K562 (cell line): ENCODE results near the gene IKZF3. TPM values are rescaled to one million over a fixed set of nuclear protein-coding genes. Genes with fewer than 3 reads are reported as not detected.

Source experiments
- ATAC-seq: fragments of 200-7000 bp; cut with Tn5 transposase; 3 replicates; pipeline ENCODE4 v1.9.1; 2020; ENCODE audit warnings: moderate library complexity
- BruUV-seq: library from RNA; stranded (reverse); fragments of 400-500 nt; replicated peaks from 2 replicates; lab custom pipeline; 2021; lab: Mats Ljungman, UMichigan
- CTCF ChIA-PET: fragments of 300-600 bp; formaldehyde crosslinking; extraction: SDS; loops from one replicate; lab custom pipeline; 2021; ENCODE audit warnings: low intra/inter-chr PET ratio; lab: Yijun Ruan, JAX
- POLR2A ChIA-PET: fragments of 300-600, 350-650 bp; sonication (Branson Sonifier 250); formaldehyde crosslinking; extraction: SDS; loops from one replicate; lab custom pipeline; 2021; ENCODE audit warnings: antibody characterized with exemption, inconsistent platforms; lab: Yijun Ruan, JAX
- DNase-seq, 4 experiments: peaks; one replicate each; pipeline versions ENCODE4 v3.0.0 to v3.0.0-alpha.2; 2011 to 2018; ENCODE audit warnings: low spot score in 3 of 4, mixed read lengths in 3 of 4; ENCODE audit errors: extremely low read depth in 1 of 4
- FAIRE-seq: peaks from 2 replicates; lab custom pipeline; 2011; peaks lifted over from hg19 to GRCh38; lab: Jason Lieb, UNC
- H2AFZ ChIP-seq: 2 replicates; pipeline ENCODE4 v1.6.0; 2011; ENCODE audit warnings: low read depth, low read length, control low read depth, inconsistent platforms
- H3K27ac ChIP-seq: fragments of 200-600 bp; 3 replicates; pipeline ENCODE4 v1.8.0; 2011; ENCODE audit warnings: low read depth, mild to moderate bottlenecking, control low read depth, inconsistent platforms, low read length, moderate library complexity, mixed read lengths; ENCODE audit errors: extremely low read depth
- H3K27me3 ChIP-seq, 2 experiments: fragments of 300-600 bp in 1 of 2; 2 replicates in 1 of 2; 3 replicates in 1 of 2; pipeline versions ENCODE4 v1.6.0 to v1.8.0; 2011; ENCODE audit warnings: inconsistent platforms in 2 of 2, low read length in 2 of 2, mild to moderate bottlenecking in 1 of 2, mixed read lengths in 1 of 2, moderate library complexity in 1 of 2; ENCODE audit not compliant: control insufficient read depth in 2 of 2, insufficient read depth in 2 of 2
- H3K36me3 ChIP-seq: fragments of 300-600 bp; 3 replicates; pipeline ENCODE4 v1.8.0; 2011; ENCODE audit warnings: mild to moderate bottlenecking, low read length, inconsistent platforms; ENCODE audit not compliant: control insufficient read depth, insufficient read depth
- H3K4me1 ChIP-seq, 2 experiments: fragments of 200-600 bp in 1 of 2; replicated peaks in 1 of 2; 2 replicates in 1 of 2; 3 replicates in 1 of 2; pipeline versions ENCODE4 v1.5.1 to v1.8.0; 2011; ENCODE audit warnings: inconsistent platforms in 2 of 2, low read length in 2 of 2, mild to moderate bottlenecking in 1 of 2, mixed read lengths in 1 of 2, moderate library complexity in 1 of 2; ENCODE audit not compliant: control insufficient read depth in 2 of 2, insufficient read depth in 2 of 2
- H3K4me2 ChIP-seq: 2 replicates; pipeline ENCODE4 v1.6.1; 2011; ENCODE audit warnings: low read length, control low read depth, inconsistent platforms, mixed read lengths; ENCODE audit not compliant: insufficient read depth
- H3K4me3 ChIP-seq: fragments of 200-600 bp; sonication (generic), shearing (Covaris generic); 2 replicates; pipeline ENCODE4 v1.5.1; 2016; ENCODE audit warnings: control low read depth, inconsistent platforms
- H3K79me2 ChIP-seq: fragments of 200-600 bp; 3 replicates; pipeline ENCODE4 v1.8.0; 2011; ENCODE audit warnings: low read length, inconsistent platforms; ENCODE audit not compliant: control insufficient read depth, insufficient read depth
- H3K9ac ChIP-seq, 2 experiments: 2 replicates each; pipeline versions ENCODE4 v1.6.0 to v1.6.1; 2011; ENCODE audit warnings: low read depth in 2 of 2, low read length in 2 of 2, control low read depth in 1 of 2, inconsistent platforms in 1 of 2, mild to moderate bottlenecking in 1 of 2, mixed read lengths in 1 of 2; ENCODE audit not compliant: insufficient read depth in 1 of 2
- H3K9me1 ChIP-seq: one replicate; pipeline ENCODE4 v1.6.0; 2011; ENCODE audit warnings: inconsistent platforms, mild to moderate bottlenecking, low read length, moderate library complexity; ENCODE audit not compliant: control insufficient read depth, insufficient read depth
- H3K9me3 ChIP-seq: replicated peaks from 2 replicates; pipeline ENCODE4 v1.5.1; 2011; ENCODE audit warnings: low read depth, low read length, inconsistent platforms; ENCODE audit not compliant: control insufficient read depth, insufficient read depth
- H4K20me1 ChIP-seq: replicated peaks from 2 replicates; pipeline ENCODE4 v1.6.1; 2011; ENCODE audit warnings: low read length, inconsistent platforms, mixed read lengths; ENCODE audit not compliant: control insufficient read depth, insufficient read depth
- FOXJ3 ChIP-seq: sonication (generic); formaldehyde crosslinking; IDR thresholded peaks from 2 replicates; pipeline ENCODE4 v1.4.0; 2020; ENCODE audit warnings: mild to moderate bottlenecking, missing genetic modification reagents
- HCFC1 ChIP-seq: IDR thresholded peaks from 2 replicates; pipeline ENCODE4 v1.6.1; 2012; ENCODE audit warnings: low read depth, low read length, improper control_type of control experiment
- HLTF ChIP-seq: fragments of 450-650 bp; IDR thresholded peaks from 2 replicates; pipeline ENCODE4 v1.6.1; 2016
- JUND ChIP-seq, 2 experiments: IDR thresholded peaks; 2 replicates in 1 of 2; 3 replicates in 1 of 2; pipeline ENCODE4 v1.6.1; 2011; ENCODE audit warnings: borderline replicate concordance in 2 of 2, low read depth in 2 of 2, low read length in 2 of 2, improper control_type of control experiment in 1 of 2, missing biosample characterization in 1 of 2, missing genetic modification characterization in 1 of 2, missing genetic modification reagents in 1 of 2
- NR2C1 ChIP-seq, 2 experiments: fragments of 450-650 bp; IDR thresholded peaks; 2 replicates each; pipeline ENCODE4 v1.6.1; 2017; ENCODE audit warnings: mild to moderate bottlenecking in 2 of 2, antibody characterized with exemption in 1 of 2, inconsistent platforms in 1 of 2, missing compliant biosample characterization in 1 of 2, missing genetic modification characterization in 1 of 2
- RHOXF2B ChIP-seq: fragments of 250-450 bp; sonication (Bioruptor Pico); conservative IDR thresholded peaks from 2 replicates; pipeline ENCODE4 v1.5.1; 2021
- TRIM28 ChIP-seq: fragments of 450-650 bp; IDR thresholded peaks from 2 replicates; pipeline ENCODE4 v1.6.1; 2017
- ZNF584 ChIP-seq: fragments of 200-800 bp; sonication (Bioruptor generic); IDR thresholded peaks from 2 replicates; pipeline ENCODE4 v1.6.1; 2016; ENCODE audit warnings: low read depth, mild to moderate bottlenecking, missing genetic modification characterization, missing compliant biosample characterization
- WGBS: fragments of 100-300 bp; shearing (Covaris generic); methylation state at CpG from one replicate; pipeline ENCODE4 v1.1.6; 2016; ENCODE audit warnings: low coverage, mixed read lengths; ENCODE audit not compliant: insufficient coverage; ENCODE audit errors: missing lambda C conversion rate; 5-methylcytosine and 5-hydroxymethylcytosine counted together
- in situ Hi-C: fragments of 300-500 bp; cut with MboI; formaldehyde crosslinking; loops from 4 replicates; pipeline ENCODE4 v1.15.0; 2018; ENCODE audit warnings: inconsistent platforms, mixed read lengths
- intact Hi-C: fragments of 100-400 bp; cut with micrococcal nuclease; formaldehyde crosslinking; loops from 2 replicates; pipeline ENCODE4 v1.14.2; 2022
- polyA plus RNA-seq, 8 experiments: library from polyadenylated mRNA; depleted of rRNA in 4 of 8; stranded (reverse) in 5 of 8; unstranded in 3 of 8; fragments of >200 nt; fragmentation: Nextera tagmentation in 2 of 8; fragmentation: Illumina TruSeq in 1 of 8; extraction: Ambion mirVana in 2 of 8; extraction: Trizol in 1 of 8; gene quantifications; 2 replicates each; pipeline versions ENCODE4 v1.2.1 to v1.2.3, GENCODE V29; 2011 to 2014; ENCODE audit warnings: inconsistent platforms in 1 of 8, missing spikeins in 1 of 8
- total RNA-seq, 7 experiments: library from RNA; depleted of rRNA in 6 of 7; stranded (reverse); fragments of >200 nt in 6 of 7; fragmentation: Illumina TruSeq in 2 of 7; extraction: Trizol in 2 of 7; gene quantifications; 2 replicates each; pipeline versions ENCODE4 v1.2.1 to v1.2.3, GENCODE V29; 2011 to 2021; ENCODE audit warnings: low replicate concordance in 1 of 7
- TF ChIP-seq, protein P1 (sequence below), 2 experiments: fragments of 200-800 bp in 1 of 2; sonication (Bioruptor generic) in 1 of 2; sonication (generic) in 1 of 2; formaldehyde crosslinking in 1 of 2; IDR thresholded peaks in 1 of 2; conservative IDR thresholded peaks in 1 of 2; 2 replicates each; pipeline versions ENCODE4 v1.5.0 to v1.6.1; 2016 to 2020; ENCODE audit warnings: missing compliant biosample characterization in 1 of 2, missing genetic modification characterization in 1 of 2, missing genetic modification reagents in 1 of 2
- TF ChIP-seq, protein P2 (sequence below): fragments of 250-450 bp; sonication (Bioruptor Pico); IDR thresholded peaks from 2 replicates; pipeline ENCODE4 v1.8.0; 2022; ENCODE audit warnings: inconsistent platforms, mild to moderate bottlenecking, moderate library complexity, borderline replicate concordance
- TF ChIP-seq, protein P3 (sequence below): fragments of 250-450 bp; sonication (Bioruptor Pico); IDR thresholded peaks from 2 replicates; pipeline ENCODE4 v1.5.0; 2021
- TF ChIP-seq, protein P4 (sequence below): sonication (generic); formaldehyde crosslinking; IDR thresholded peaks from 2 replicates; pipeline ENCODE4 v1.8.0; 2022; ENCODE audit warnings: missing genetic modification reagents, mild to moderate bottlenecking, borderline replicate concordance
- TF ChIP-seq, protein P5 (sequence below): fragments of 250-450 bp; sonication (Bioruptor Pico); IDR thresholded peaks from 2 replicates; pipeline ENCODE4 v1.8.0; 2022; ENCODE audit warnings: inconsistent platforms

IKZF3 gene
- total and polyA plus RNA-seq, 9 of the 15 experiments (the other 6 are each of a cell fraction or from before 2014, with no cell fraction given), result 0.06 to 1.6 (median 0.62) TPM

DNA sequence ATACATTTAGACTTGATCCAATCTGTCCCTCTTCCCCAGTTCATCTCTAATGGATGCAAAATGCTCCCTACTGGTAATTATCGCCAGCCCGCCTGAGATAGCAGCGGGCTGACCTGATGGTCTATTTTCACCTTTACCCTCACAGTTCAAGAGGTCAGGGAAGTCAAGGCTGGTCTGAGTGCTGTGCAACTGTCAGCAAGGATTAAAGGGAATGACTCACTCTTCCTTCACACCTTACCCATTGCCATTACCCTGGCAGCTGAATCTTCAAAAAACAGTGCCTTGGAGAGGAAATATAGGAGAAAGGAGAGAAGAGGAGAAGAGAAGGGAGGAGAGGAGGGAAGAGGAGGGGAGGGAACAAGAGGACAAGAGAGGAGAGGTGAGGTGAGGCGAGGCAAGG is 90.1 kb downstream of the IKZF3 start:
- no peaks in the 10 kb centered on the region for H3K9me3 ChIP-seq
- no peak overlapping the region for H3K4me3 ChIP-seq
- no peaks in the 10 kb centered on the region for H3K79me2 ChIP-seq
- in situ Hi-C loops, result no loop called here
- H3K9ac ChIP-seq, result no peak overlapping the region
- no peaks in the 10 kb centered on the region for H3K9me1 ChIP-seq
- no peak for FAIRE-seq
- ChIA-PET CTCF (no interaction called here), POLR2A (interaction anchor here (0.6 to 1.6 kb wide), 2 partner anchors 99 to 392 kb away, joined by 3 to 4 read pairs; no protein-coding TSS in a partner anchor)
- H3K36me3 ChIP-seq, result no peaks in the 10 kb centered on the region
- no peak overlapping the region for H2AFZ ChIP-seq
- peak in 1 of 4 experiments; percentile 41 for DNase-seq
- H3K27me3 ChIP-seq, result peaks cover 20 to 29% of the 10 kb centered on the region in 2 experiments
- no peak overlapping the region for H3K4me2 ChIP-seq
- BruUV-seq, result no TSS peak
- intact Hi-C loops, result no loop called here
- no peaks in the 10 kb centered on the region for H4K20me1 ChIP-seq
- H3K4me1 ChIP-seq, result no peaks in the 10 kb centered on the region
- H3K27ac ChIP-seq, result no peak overlapping the region
- 3% methylated on average over 4 of the region's 4 CpGs for WGBS
- no peak for ATAC-seq
- TF ChIP-seq, protein P1, sequence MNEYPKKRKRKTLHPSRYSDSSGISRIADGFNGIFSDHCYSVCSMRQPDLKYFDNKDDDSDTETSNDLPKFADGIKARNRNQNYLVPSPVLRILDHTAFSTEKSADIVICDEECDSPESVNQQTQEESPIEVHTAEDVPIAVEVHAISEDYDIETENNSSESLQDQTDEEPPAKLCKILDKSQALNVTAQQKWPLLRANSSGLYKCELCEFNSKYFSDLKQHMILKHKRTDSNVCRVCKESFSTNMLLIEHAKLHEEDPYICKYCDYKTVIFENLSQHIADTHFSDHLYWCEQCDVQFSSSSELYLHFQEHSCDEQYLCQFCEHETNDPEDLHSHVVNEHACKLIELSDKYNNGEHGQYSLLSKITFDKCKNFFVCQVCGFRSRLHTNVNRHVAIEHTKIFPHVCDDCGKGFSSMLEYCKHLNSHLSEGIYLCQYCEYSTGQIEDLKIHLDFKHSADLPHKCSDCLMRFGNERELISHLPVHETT (CRISPR knock-in tag; conservative IDR thresholded peaks at IDR 0.05 in 1 of 2, IDR thresholded peaks at IDR 0.05 in 1 of 2), result no peak
- TF ChIP-seq, protein P2, sequence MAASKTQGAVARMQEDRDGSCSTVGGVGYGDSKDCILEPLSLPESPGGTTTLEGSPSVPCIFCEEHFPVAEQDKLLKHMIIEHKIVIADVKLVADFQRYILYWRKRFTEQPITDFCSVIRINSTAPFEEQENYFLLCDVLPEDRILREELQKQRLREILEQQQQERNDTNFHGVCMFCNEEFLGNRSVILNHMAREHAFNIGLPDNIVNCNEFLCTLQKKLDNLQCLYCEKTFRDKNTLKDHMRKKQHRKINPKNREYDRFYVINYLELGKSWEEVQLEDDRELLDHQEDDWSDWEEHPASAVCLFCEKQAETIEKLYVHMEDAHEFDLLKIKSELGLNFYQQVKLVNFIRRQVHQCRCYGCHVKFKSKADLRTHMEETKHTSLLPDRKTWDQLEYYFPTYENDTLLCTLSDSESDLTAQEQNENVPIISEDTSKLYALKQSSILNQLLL (CRISPR knock-in tag), result no peak
- peak; percentile 78 for TF ChIP-seq NR2C1 (IDR thresholded peaks at IDR 0.05)
- no peak for TF ChIP-seq NR2C1 (tag; IDR thresholded peaks at IDR 0.05)
- no peak for TF ChIP-seq TRIM28
- no peak for TF ChIP-seq HCFC1
- TF ChIP-seq FOXJ3 (CRISPR knock-in tag), result no peak
- no peak for TF ChIP-seq ZNF584 (CRISPR knock-in tag)
- TF ChIP-seq JUND (IDR thresholded peaks at IDR 0.05; ENCODE audit: borderline replicate concordance, low read depth, low read length), result no peak
- peak; percentile 31; the same call in 1 of the 3 replicates for TF ChIP-seq JUND (tag; IDR thresholded peaks at IDR 0.05; ENCODE audit: borderline replicate concordance, low read depth, low read length)
- TF ChIP-seq RHOXF2B, result no peak
- TF ChIP-seq, protein P3, sequence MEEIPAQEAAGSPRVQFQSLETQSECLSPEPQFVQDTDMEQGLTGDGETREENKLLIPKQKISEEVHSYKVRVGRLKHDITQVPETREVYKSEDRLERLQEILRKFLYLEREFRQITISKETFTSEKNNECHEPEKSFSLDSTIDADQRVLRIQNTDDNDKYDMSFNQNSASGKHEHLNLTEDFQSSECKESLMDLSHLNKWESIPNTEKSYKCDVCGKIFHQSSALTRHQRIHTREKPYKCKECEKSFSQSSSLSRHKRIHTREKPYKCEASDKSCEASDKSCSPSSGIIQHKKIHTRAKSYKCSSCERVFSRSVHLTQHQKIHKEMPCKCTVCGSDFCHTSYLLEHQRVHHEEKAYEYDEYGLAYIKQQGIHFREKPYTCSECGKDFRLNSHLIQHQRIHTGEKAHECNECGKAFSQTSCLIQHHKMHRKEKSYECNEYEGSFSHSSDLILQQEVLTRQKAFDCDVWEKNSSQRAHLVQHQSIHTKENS (CRISPR knock-in tag), result no peak
- TF ChIP-seq, protein P4, sequence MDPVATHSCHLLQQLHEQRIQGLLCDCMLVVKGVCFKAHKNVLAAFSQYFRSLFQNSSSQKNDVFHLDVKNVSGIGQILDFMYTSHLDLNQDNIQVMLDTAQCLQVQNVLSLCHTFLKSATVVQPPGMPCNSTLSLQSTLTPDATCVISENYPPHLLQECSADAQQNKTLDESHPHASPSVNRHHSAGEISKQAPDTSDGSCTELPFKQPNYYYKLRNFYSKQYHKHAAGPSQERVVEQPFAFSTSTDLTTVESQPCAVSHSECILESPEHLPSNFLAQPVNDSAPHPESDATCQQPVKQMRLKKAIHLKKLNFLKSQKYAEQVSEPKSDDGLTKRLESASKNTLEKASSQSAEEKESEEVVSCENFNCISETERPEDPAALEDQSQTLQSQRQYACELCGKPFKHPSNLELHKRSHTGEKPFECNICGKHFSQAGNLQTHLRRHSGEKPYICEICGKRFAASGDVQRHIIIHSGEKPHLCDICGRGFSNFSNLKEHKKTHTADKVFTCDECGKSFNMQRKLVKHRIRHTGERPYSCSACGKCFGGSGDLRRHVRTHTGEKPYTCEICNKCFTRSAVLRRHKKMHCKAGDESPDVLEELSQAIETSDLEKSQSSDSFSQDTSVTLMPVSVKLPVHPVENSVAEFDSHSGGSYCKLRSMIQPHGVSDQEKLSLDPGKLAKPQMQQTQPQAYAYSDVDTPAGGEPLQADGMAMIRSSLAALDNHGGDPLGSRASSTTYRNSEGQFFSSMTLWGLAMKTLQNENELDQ (CRISPR knock-in tag), result no peak
- no peak for TF ChIP-seq HLTF
- TF ChIP-seq, protein P5, sequence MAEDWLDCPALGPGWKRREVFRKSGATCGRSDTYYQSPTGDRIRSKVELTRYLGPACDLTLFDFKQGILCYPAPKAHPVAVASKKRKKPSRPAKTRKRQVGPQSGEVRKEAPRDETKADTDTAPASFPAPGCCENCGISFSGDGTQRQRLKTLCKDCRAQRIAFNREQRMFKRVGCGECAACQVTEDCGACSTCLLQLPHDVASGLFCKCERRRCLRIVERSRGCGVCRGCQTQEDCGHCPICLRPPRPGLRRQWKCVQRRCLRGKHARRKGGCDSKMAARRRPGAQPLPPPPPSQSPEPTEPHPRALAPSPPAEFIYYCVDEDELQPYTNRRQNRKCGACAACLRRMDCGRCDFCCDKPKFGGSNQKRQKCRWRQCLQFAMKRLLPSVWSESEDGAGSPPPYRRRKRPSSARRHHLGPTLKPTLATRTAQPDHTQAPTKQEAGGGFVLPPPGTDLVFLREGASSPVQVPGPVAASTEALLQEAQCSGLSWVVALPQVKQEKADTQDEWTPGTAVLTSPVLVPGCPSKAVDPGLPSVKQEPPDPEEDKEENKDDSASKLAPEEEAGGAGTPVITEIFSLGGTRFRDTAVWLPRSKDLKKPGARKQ (CRISPR knock-in tag), result no peak
